Measurements from ENCODE around the gene MYCBP2.
"Not testable (repeated sequence)": the region's sequence is repeated elsewhere in the genome, so short reads cannot be mapped to it uniquely, and the experiment has no call there.

The MYCBP2 gene

GRCh38 chr13:77299587-77299986 is 27.3 kb downstream of the MYCBP2 start:
- no peak for DNase-seq (ENCODE audit: low spot score)

- no peak for DNase-seq (ENCODE audit: low spot score)
Observed at GRCh38 chr13:77298426-77298825, 28.5 kb downstream of the MYCBP2 start.

GRCh38 chr13:77291774-77292173 is 35.1 kb downstream of the MYCBP2 start:
- no peak for DNase-seq (ENCODE audit: low spot score)

GRCh38 chr13:77290342-77290741 is 36.6 kb downstream of the MYCBP2 start:
- no peak for DNase-seq (ENCODE audit: low spot score)

- no peak for DNase-seq (ENCODE audit: low spot score)
Observed at GRCh38 chr13:77289851-77290250, 37.0 kb downstream of the MYCBP2 start.

- not testable (repeated sequence) for DNase-seq (ENCODE audit: low spot score)
Observed at GRCh38 chr13:77285632-77286031, 41.3 kb downstream of the MYCBP2 start.

- no peak for DNase-seq (ENCODE audit: low spot score)
Observed at GRCh38 chr13:77285098-77285497, 41.8 kb downstream of the MYCBP2 start.

- DNase-seq (ENCODE audit: low spot score), result no peak
Observed at GRCh38 chr13:77274126-77274525, 52.8 kb downstream of the MYCBP2 start.

GRCh38 chr13:77269141-77269540 is 57.8 kb downstream of the MYCBP2 start:
- DNase-seq (ENCODE audit: low spot score), result no peak

- no peak for DNase-seq (ENCODE audit: low spot score)
Observed at GRCh38 chr13:77267362-77267761, 59.5 kb downstream of the MYCBP2 start.

GRCh38 chr13:77265336-77265735 is 61.6 kb downstream of the MYCBP2 start:
- DNase-seq (ENCODE audit: low spot score), result no peak

- DNase-seq (ENCODE audit: low spot score), result no peak
Observed at GRCh38 chr13:77262198-77262597, 64.7 kb downstream of the MYCBP2 start.

- no peak for DNase-seq (ENCODE audit: low spot score)
Observed at GRCh38 chr13:77250975-77251374, 75.9 kb downstream of the MYCBP2 start.

GRCh38 chr13:77245224-77245623 is 81.7 kb downstream of the MYCBP2 start:
- DNase-seq (ENCODE audit: low spot score), result not testable (repeated sequence)

- DNase-seq (ENCODE audit: low spot score), result no peak
Observed at GRCh38 chr13:77239312-77239711, 87.6 kb downstream of the MYCBP2 start.

- no peak for DNase-seq (ENCODE audit: low spot score)
Observed at GRCh38 chr13:77235456-77236022, 91.4 kb downstream of the MYCBP2 start.

- no peak for DNase-seq (ENCODE audit: low spot score)
Observed at GRCh38 chr13:77233159-77233558, 93.7 kb downstream of the MYCBP2 start.

- DNase-seq (ENCODE audit: low spot score), result no peak
Observed at GRCh38 chr13:77230560-77230959, 96.3 kb downstream of the MYCBP2 start.

- no peak for DNase-seq (ENCODE audit: low spot score)
Observed at GRCh38 chr13:77225946-77226345, 100.9 kb downstream of the MYCBP2 start.

GRCh38 chr13:77222909-77223308 is 104.0 kb downstream of the MYCBP2 start:
- DNase-seq (ENCODE audit: low spot score), result no peak

- no peak for DNase-seq (ENCODE audit: low spot score)
Observed at GRCh38 chr13:77222000-77222690, 104.7 kb downstream of the MYCBP2 start.

GRCh38 chr13:77219401-77219800 is 107.5 kb downstream of the MYCBP2 start:
- DNase-seq (ENCODE audit: low spot score), result no peak

- no peak for DNase-seq (ENCODE audit: low spot score)
Observed at GRCh38 chr13:77218274-77218673, 108.6 kb downstream of the MYCBP2 start.

GRCh38 chr13:77215543-77215942 is 111.4 kb downstream of the MYCBP2 start:
- DNase-seq (ENCODE audit: low spot score), result no peak

Measured in SW480 (cell line).